ENCODE measurements around the gene APOL3.
"Not testable (repeated sequence)": the region's sequence is repeated elsewhere in the genome, so short reads cannot be mapped to it uniquely, and the experiment has no call there.

Gene APOL3

DNA sequence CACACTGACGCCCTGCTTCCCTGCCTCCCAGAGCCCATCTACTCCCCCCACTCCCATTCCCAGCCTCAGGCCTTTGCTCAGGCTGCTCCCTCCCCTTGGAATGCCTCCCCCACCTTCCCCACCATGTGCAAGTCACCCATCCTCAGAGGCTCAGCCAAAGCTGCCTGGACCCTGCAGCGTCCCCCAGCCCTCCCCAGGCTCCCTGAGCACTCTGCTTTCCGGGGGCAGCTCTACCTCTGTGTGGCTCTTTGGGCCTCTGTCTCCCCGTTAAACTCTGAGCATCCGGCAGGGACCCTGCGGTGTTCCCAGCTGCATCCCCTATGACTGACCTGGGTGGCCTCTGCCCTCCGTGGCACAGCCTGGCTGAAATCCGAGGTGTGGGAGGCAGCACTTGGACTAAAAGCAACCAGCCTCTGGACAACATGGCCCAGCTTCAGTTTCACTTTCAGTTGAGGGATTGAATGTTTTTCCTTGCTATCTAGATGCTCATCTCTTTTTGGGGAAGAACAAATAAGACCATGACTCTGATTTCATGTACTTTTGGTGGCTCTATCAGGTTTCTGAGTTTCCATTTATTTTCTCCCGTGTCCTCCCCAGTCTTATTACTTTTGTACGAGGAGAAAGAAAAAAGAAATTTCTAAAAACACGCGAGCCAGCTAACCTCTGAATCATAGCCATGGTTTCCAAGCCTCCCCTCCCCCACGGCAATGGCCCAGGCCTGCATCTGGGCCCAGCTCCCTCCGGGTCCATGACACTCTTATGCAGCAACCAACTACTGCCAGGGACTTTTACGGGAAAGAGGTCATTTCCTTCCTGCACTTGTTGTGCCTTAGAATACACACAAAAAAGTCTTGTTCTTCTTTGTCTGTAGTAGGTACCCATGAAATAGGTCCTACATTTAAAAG, 3.8 kb downstream of the APOL3 start:
- DNase-seq = no peak

DNA sequence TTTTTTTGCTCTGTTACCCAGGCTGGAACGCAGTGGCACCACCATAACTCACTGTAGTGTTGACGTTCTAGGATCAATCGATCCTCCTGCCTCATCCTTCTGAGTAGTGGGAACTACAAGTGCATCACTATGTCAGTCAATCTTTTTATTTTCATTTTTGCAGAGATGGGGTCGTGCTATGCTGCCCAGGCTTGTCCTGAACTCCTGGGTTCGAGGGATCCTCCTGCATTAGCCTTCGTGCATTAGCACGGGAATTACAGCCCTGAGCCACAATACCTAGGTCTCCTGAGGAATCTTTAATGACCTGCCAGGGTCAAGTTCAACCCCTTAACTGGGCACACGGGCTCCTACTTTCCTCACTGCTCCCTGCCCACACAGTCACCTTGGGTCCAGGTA, 4.4 kb downstream of the APOL3 start:
- DNase-seq = no peak

DNA sequence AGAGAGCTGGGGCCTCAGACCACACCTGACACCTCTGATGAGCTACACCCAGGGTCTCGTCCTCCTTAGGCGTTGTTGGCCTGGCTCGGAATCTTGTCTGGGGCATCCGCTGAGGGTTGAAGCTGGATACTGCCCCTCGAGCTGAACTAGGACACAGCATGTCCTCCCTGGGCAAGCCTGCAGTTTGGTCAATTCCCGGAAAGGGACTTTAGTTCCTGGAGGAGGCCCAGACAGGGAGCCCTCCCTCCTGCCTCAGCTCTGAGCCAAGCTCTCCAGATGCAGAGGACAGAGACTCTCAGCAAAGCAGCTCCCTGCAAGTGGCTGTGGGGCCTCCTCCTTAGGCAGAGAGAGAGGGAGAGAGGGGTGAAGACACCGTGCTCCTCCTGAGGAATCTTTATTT, 4.9 kb downstream of the APOL3 start:
- DNase-seq = no peak

DNA sequence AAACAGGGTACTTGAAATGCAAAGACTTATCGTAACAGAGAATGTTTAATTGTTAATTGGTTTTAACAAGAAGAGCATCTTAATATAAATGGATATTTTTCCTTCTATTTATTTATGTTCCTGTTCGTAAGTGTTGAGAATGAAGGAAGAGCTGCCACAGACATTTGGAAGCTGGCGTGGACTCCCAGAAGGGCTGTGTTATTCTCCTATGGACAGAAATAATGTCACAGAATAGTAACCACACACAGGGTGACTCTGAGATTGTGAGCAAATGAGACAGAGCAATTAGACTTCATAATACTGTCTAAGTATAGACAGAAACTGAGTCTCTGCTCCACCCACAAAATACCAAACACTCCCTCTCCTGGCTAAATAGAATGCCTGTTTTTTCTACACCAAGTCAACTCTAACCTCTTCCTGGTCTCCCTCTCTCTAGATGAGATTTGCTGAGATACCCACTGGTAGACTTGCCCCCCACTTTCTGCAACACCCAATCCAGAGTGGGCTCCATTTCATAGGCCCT, 6.1 kb downstream of the APOL3 start:
- DNase-seq = no peak

- DNase-seq = no peak
Measured at GRCh38 chr22:36153501-36154422, 6.8 kb downstream of the APOL3 start.

DNA sequence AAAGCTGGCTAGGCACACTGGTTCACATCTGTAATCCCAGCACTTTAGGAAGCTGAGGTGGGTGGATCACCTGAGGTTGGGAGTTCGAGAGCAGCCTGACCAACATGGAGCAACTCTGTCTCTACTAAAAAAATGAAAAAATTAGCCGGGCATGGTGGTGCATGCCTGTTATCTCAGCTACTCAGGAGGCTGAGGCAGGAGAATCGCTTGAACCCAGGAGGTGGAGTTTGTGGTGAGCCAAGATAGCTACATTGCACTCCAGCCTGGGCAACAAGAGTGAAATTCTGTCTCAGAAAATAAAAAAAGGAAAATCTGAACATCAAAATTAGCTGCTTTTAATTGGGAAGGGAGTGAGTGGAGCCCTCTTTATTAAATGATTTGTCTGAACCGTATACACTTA, 7.7 kb downstream of the APOL3 start:
- DNase-seq = not testable (repeated sequence)

- DNase-seq = no peak
Measured at GRCh38 chr22:36152088-36152487, 8.5 kb downstream of the APOL3 start.

DNA sequence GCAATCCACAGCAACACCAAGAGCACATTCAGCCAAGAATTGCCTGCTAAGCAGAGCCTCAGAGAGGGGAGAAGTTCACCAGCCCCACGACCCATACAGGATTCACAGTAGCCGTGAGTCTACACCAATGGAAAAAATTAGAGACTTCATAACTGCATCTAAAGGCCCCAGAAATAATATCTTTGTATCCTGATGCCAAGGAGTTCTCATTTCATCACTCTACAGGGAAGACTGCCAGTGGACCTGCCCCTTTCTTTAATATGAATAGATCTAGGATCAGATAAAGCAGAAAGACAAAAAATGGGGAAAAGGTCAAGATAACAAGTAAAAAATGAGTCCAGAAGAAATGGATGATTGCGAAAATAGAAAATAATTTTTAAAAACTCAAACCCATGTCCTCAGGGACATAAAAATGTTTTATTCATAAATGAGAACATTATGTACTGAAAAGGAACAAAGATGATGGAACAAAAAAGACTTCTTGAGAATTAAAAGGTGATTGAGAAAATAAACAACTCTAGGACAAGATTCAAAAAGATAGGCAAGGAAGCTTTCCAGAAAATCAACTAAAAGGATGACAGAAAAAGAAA, 9.5 kb downstream of the APOL3 start:
- DNase-seq = no peak

DNA sequence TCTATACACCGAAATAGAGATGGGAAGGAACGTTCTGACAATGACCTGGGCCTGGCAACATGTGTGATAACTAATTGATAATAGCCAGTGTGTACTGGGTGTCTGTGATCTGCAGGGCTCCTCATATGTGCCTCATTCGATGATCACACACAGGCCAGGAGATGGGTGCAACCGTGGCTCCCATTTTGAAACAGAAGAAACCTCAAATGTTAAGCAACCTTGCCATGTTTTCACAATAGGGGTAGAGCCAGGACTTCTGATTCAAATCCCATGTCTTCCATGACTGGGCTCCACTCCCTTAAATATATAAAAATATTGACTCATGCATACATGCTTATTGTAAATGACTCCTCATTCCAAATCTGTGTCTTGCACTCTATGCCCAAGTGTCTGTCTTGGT, 11.1 kb downstream of the APOL3 start:
- DNase-seq = no peak

- no peak for DNase-seq
Measured at GRCh38 chr22:36148411-36148810, 12.1 kb downstream of the APOL3 start.

DNA sequence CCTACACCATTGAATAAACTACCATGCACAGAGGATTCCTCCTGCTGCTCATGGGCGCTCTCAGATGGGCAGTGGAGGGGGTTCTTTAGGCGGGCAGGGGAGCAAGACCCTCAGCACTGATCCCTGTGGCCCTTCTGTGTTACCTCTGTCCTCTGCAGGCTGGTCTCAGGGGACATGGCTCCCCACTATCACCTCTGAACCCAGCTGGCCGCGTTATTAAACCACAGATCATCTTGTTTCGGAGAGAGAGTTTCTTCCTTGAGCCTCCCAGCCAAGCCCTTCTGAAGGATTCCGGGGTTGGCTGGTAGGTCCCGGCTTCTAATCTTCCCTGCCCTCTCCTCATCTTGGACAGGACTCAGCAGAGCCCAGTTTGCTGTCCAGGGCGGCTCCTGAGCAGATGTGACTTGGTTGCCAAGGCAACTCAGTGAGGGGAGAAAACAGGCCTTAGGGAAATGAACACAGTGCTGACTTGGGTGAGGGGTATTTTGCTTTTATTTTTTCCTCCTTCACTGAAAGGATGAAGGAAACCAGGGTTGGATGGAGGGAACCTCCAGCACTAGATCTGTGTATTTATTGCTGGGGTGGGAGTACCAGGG, 13.3 kb downstream of the APOL3 start:
- no peak for DNase-seq

DNA sequence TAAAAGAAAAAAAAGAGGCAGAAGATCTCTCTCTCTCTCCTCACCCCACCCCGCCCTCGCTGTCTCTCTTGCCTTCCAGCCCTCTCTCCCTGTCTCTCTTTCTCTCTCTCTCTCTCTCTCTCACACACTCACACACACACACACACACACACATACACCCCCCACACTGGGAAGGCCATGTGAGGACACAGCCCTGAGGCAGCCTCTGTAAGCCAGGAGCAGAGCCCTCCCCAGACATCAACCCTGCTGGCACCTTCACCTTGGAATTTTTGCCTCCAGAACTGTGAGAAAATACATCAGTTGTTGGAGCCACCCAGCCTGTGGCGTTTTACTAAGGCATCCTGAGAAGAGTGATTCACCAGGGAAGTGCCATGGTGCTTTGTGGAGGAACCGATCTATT, 14.7 kb downstream of the APOL3 start:
- no peak for DNase-seq

GRCh38 chr22:36144886-36145541, 15.5 kb downstream of the APOL3 start:
- DNase-seq = peak; percentile 60

DNA sequence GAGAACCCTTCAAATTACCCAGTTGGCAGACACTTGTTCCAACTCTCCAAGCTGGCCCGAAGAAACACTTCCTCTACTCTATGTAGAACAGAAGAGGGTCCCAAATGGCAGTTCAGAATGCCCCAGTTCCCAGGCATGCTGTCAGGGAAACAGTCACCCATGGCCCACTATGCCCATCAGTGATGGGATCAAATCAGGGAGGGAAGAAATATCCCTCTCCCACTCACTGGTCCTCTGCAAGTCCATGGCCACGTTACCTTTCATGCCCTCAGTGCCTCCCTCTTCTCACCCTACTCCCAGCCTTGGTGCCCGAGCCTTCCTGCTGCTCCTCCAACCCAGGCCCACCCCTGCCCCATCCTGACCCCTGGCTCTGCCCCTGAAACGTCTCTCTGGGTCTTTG, 16.6 kb downstream of the APOL3 start:
- no peak for DNase-seq

- no peak for DNase-seq
Measured at GRCh38 chr22:36143066-36143815, 17.3 kb downstream of the APOL3 start.

DNA sequence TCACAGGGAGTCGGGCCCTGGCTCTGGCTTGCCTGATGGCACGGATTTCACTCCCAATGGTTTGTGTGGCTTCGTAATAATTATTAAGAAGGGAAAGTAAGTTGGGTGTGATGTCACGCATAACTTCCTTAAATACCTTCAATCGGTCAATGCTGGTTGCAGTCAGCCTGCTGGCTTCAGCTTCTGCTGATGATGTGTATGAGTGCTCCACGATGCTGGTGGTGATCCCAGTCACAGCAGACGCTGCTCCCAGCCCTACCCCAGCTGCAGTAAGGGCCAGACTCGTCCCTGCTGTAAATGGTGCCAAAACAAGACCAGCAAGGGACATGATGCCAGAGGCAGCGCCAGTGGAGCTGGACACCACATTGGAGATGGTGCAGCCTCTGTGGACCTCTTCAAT, 19.1 kb downstream of the APOL3 start:
- DNase-seq = no peak

- not testable (repeated sequence) for DNase-seq
Measured at GRCh38 chr22:36138709-36139108, 21.8 kb downstream of the APOL3 start.

DNA sequence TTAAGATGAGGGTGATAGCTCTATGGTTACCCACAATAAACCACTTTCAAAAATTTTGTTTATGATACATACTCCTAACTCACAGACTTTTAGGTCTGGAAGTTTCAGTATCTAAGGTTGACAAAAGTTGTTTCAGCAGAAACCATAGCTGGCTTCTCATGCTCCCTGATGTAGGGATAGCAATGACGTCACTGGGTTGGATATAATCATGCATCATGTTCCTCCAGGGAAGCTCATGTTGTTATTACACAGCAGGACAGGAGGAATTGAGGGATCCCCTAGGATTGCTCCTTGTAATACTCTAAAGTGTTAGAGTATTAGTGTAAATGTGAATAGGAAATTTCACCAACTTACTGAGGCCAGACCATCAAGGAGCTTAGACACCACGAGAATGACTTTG, 23.6 kb downstream of the APOL3 start:
- DNase-seq = no peak

DNA sequence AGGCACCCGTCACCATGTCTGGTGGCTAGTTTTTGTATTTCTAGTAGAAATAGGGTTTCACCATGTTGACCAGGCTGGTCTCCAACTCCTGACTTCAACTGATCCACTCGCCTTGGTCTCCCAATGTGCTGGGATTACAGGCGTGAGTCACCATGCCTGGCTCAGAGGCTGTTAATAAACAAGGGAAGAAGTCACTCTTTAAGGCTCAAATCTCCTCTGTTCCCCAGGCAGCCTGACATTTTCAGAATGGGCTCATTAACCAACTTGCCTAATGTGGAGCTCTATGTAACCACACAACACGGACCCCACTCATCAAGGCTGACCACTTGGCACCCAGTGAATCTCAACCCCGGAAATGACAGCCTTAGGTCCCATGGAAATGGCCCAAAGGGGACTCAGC, 24.1 kb downstream of the APOL3 start:
- no peak for DNase-seq

GRCh38 chr22:36135306-36135980, 25.1 kb downstream of the APOL3 start:
- DNase-seq = no peak

GRCh38 chr22:36134182-36134581, 26.4 kb downstream of the APOL3 start:
- no peak for DNase-seq
